ACC112 (cell line): ENCODE results near the gene DMGDH.
A peak's percentile ranks its signal among the peaks of the same experiment; 100 is the strongest.
"Not testable (repeated sequence)": the region's sequence is repeated elsewhere in the genome, so short reads cannot be mapped to it uniquely, and the experiment has no call there.

Source experiments
- H2AFZ ChIP-seq: fragments of 200-600 bp; sonication (generic); one replicate; pipeline ENCODE4 v1.6.0; 2017; ENCODE audit warnings: antibody characterized with exemption, low read length; ENCODE audit not compliant: unreplicated experiment
- H3K27ac ChIP-seq: fragments of 200-600 bp; sonication (generic); 2 replicates; pipeline ENCODE4 v1.5.1; 2014; ENCODE audit warnings: low read depth, mild to moderate bottlenecking, antibody characterized with exemption, low read length, moderate library complexity
- H3K27me3 ChIP-seq: fragments of 200-600 bp; sonication (generic); 2 replicates; pipeline ENCODE4 v1.6.1; 2014; ENCODE audit warnings: mild to moderate bottlenecking, antibody characterized with exemption, low read length, moderate library complexity, mixed read lengths; ENCODE audit not compliant: insufficient read depth
- H3K36me3 ChIP-seq: fragments of 200-600 bp; sonication (generic); 2 replicates; pipeline ENCODE4 v1.6.1; 2016; ENCODE audit warnings: mild to moderate bottlenecking, antibody characterized with exemption, low read length, moderate library complexity, mixed read lengths; ENCODE audit not compliant: insufficient read depth
- H3K4me1 ChIP-seq: fragments of 200-600 bp; sonication (generic); one replicate; pipeline ENCODE4 v1.6.1; 2016; ENCODE audit warnings: low read length, mixed read lengths; ENCODE audit not compliant: insufficient read depth, unreplicated experiment, control insufficient read depth
- H3K4me3 ChIP-seq: fragments of 200-600 bp; sonication (generic); 2 replicates; pipeline ENCODE4 v1.5.1; 2014; ENCODE audit warnings: mild to moderate bottlenecking, low read depth, low read length
- H3K79me2 ChIP-seq: fragments of 200-600 bp; sonication (generic); one replicate; pipeline ENCODE4 v1.6.0; 2016; ENCODE audit warnings: low read length; ENCODE audit not compliant: control insufficient read depth, unreplicated experiment, insufficient read depth

The DMGDH gene

GRCh38 chr5:78993165-78993564, 76.3 kb downstream of the DMGDH start:
- Histone ChIP-seq H3K4me3 (no peak overlapping the region), H3K4me1 (peaks cover 4% of the 10 kb centered on the region), H3K36me3 (no peaks in the 10 kb centered on the region), H2AFZ (no peak overlapping the region), H3K27ac (no peak overlapping the region), H3K27me3 (no peaks in the 10 kb centered on the region), H3K79me2 (no peaks in the 10 kb centered on the region)

GRCh38 chr5:78992146-78992545, 77.3 kb downstream of the DMGDH start:
- Histone ChIP-seq H3K4me3 (no peak overlapping the region), H3K27ac (no peak overlapping the region), H3K4me1 (no peaks in the 10 kb centered on the region), H3K36me3 (no peaks in the 10 kb centered on the region), H3K27me3 (no peaks in the 10 kb centered on the region), H3K79me2 (no peaks in the 10 kb centered on the region), H2AFZ (no peak overlapping the region)

- H3K4me1 ChIP-seq, result peaks cover 8% of the 10 kb centered on the region
- no peak overlapping the region for H3K27ac ChIP-seq
- no peaks in the 10 kb centered on the region for H3K79me2 ChIP-seq
- no peaks in the 10 kb centered on the region for H3K27me3 ChIP-seq
- no peak overlapping the region for H2AFZ ChIP-seq
- H3K4me3 ChIP-seq, result no peak overlapping the region
- H3K36me3 ChIP-seq, result no peaks in the 10 kb centered on the region
These were observed 80.4 kb downstream of the DMGDH start for GRCh38 chr5:78989080-78989479.

GRCh38 chr5:78985725-78986223, 83.7 kb downstream of the DMGDH start:
- Histone ChIP-seq H3K36me3 (no peaks in the 10 kb centered on the region), H3K79me2 (peaks cover 16% of the 10 kb centered on the region), H3K27ac (peak overlapping the region; percentile 73), H3K4me1 (peaks cover 33% of the 10 kb centered on the region), H2AFZ (peak overlapping the region; percentile 58), H3K27me3 (no peaks in the 10 kb centered on the region), H3K4me3 (peak overlapping the region; percentile 88)

- peaks cover 36% of the 10 kb centered on the region for H3K4me1 ChIP-seq
- H3K4me3 ChIP-seq, result peak within 1 kb of the TSS; percentile 88
- H3K79me2 ChIP-seq, result peaks cover 18% of the 10 kb centered on the region
- peak within 1 kb of the TSS; percentile 73 for H3K27ac ChIP-seq
- peak within 1 kb of the TSS; percentile 85 for H2AFZ ChIP-seq
- no peaks in the 10 kb centered on the region for H3K36me3 ChIP-seq
- H3K27me3 ChIP-seq, result no peaks in the 10 kb centered on the region
These were observed 84.3 kb downstream of the DMGDH start, which contains the start of gene ARSB for GRCh38 chr5:78985116-78985724. ARSB (minus strand) TSS chr5:78985310; CDS start chr5:78985248, 62 bp downstream.

GRCh38 chr5:78984439-78985115, 84.9 kb downstream of the DMGDH start:
- Histone ChIP-seq H3K27ac (peak overlapping the region; percentile 73), H3K4me1 (peaks cover 38% of the 10 kb centered on the region), H3K79me2 (peaks cover 20% of the 10 kb centered on the region), H3K4me3 (peak overlapping the region; percentile 88), H3K27me3 (no peaks in the 10 kb centered on the region), H2AFZ (peak overlapping the region; percentile 85), H3K36me3 (no peaks in the 10 kb centered on the region)

- H2AFZ ChIP-seq, result peak overlapping the region; percentile 85
- H3K27ac ChIP-seq, result peak overlapping the region; percentile 73
These were observed 85.7 kb downstream of the DMGDH start for GRCh38 chr5:78983601-78984438.

GRCh38 chr5:78983194-78983593, 86.3 kb downstream of the DMGDH start:
- H3K36me3 ChIP-seq, H3K27ac ChIP-seq, H3K27me3 ChIP-seq, H2AFZ ChIP-seq: not testable (repeated sequence)
- peaks cover 20% of the 10 kb centered on the region for H3K79me2 ChIP-seq
- peak overlapping the region; percentile 88 for H3K4me3 ChIP-seq
- H3K4me1 ChIP-seq, result peaks cover 38% of the 10 kb centered on the region

More at GRCh38 chr5:78983601-78984438, 85.7 kb downstream of the DMGDH start:
- Histone ChIP-seq H3K36me3 (no peaks in the 10 kb centered on the region), H3K4me1 (peaks cover 38% of the 10 kb centered on the region), H3K79me2 (peaks cover 20% of the 10 kb centered on the region), H3K4me3 (peak overlapping the region; percentile 88), H3K27me3 (no peaks in the 10 kb centered on the region)

GRCh38 chr5:78979909-78980308, 89.6 kb downstream of the DMGDH start:
- Histone ChIP-seq H3K27me3 (no peaks in the 10 kb centered on the region), H3K79me2 (peaks cover 20% of the 10 kb centered on the region), H3K4me1 (peaks cover 30% of the 10 kb centered on the region), H2AFZ (no peak overlapping the region), H3K27ac (no peak overlapping the region), H3K36me3 (no peaks in the 10 kb centered on the region), H3K4me3 (no peak overlapping the region)

GRCh38 chr5:78979117-78979742, 90.2 kb downstream of the DMGDH start:
- Histone ChIP-seq H3K4me3 (no peak overlapping the region), H3K79me2 (peaks cover 20% of the 10 kb centered on the region), H3K36me3 (no peaks in the 10 kb centered on the region), H3K27me3 (no peaks in the 10 kb centered on the region), H3K4me1 (peaks cover 30% of the 10 kb centered on the region), H3K27ac (no peak overlapping the region), H2AFZ (no peak overlapping the region)
